GM21528 (cell line): ENCODE data around the gene MAP1LC3B2.

Experiments used
- ATAC-seq: cut with Tn5 transposase; IDR thresholded peaks from one replicate; pipeline ENCODE4 v1.9.1; 2021; ENCODE audit warnings: mild to moderate bottlenecking, moderate library complexity; ENCODE audit not compliant: unreplicated experiment, low FRiP score

MAP1LC3B2 gene

DNA sequence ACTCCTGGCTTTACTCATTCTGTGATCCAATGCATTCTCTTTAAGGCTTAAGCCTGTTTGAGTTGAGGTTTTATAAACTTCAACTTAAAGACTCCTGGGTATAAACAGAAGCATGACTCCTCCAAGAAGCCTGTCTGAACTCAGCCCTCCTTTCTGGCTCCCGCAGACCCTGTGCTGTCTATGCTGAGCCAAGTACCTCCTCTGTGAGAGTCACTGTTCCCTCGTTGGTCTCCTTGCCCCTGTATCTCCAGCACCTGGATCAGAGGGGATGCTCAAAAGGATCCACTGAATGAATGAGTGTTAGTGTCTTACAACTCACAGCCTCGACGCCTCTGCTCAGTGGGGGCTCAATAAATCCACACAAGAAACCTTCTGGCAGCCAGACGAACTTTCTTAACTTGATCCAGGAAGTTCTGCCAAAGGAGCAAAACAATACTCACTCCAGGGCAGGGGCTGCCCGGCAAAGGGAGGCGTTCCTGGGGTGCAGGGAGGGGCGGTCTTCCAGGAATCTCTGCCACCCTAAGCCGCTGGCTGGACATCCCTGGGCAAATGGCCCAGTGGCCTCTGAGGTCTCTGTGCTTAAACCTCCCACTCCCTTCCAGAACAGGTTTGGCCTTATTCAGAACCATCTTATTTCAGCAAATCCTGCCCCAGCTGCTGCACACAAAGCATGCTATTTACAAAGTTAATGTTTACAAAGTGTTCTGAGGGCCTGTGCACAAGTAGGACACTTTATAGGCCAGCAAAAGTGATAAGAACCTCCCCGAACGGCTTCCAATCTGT is 32.9 kb downstream of the MAP1LC3B2 start:
- ATAC-seq: no peak

DNA sequence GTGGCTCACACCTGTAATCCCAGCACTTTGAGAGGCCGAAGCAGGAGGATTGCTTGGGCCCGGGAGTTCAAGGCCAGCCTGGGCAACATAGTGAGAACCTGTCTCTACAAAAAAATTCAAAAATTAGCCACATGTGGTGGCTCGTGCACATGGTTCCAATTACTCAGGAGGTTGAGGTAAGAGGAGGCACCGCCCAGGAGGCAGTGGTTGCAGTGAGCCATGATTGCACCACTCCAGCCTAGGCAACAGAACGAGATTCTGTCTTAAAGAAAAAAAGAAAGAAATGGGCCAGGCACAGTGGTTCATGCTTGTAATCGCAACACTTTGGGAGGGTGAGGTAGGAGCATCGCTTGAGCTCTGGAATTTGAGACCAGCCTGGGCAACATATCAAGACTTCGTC is 33.5 kb downstream of the MAP1LC3B2 start:
- ATAC-seq: no peak

DNA sequence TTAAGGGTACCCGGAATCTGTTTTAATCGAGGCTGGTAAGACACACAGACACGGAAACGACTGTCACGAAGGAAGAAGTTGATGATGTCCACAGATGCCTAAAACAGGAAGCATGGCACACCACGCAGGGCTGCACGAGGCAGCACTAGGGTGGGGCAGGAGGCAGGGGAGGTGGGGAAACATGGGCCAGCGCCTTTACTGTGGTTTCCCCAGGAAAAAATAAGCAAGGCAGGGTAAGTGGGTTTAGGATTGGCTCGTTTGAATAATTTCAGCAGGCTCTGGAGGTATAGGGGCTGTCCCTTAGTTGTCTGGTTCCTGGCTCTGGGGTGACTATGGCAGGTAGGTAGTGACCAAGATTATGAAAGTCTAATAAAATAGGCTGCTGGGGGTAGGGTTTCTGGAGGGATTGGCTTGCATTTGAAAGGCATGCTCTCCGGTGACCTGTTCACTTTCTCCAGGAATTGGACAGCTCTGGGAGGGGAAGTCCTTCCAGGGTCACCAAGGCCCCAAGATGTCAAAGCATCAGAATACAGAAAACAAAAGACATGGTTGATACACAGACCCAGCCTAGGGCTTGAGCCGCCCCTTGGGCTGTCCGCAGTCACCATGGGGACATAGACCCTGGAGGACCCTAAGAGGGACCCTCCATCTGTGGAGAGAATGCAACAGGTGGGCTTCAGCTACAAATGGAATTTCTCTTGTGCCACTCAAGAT is 35.3 kb downstream of the MAP1LC3B2 start:
- no peak for ATAC-seq

GRCh38 chr12:116595186-116595585 is 36.0 kb downstream of the MAP1LC3B2 start:
- ATAC-seq: no peak

DNA sequence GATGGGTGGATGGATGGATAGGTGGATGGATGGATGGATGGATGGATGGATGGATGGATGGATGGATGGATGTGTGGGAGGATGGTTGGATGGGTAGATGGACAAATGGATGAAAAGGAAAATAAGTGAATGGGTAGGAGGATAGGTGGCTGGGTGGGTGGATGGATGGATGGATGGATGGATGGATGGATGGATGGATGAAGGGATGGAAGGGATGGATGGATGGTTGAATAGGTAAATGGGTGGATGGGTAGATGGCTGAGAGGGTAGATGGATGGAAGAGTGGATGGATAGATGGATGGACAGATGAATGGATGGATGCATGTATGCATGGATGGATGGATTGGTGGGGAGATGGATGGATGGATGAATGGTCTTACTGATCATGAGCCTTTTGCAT is 36.5 kb downstream of the MAP1LC3B2 start:
- ATAC-seq: no peak

GRCh38 chr12:116597886-116598285 is 38.7 kb downstream of the MAP1LC3B2 start:
- ATAC-seq: no peak

GRCh38 chr12:116598311-116599284 is 39.4 kb downstream of the MAP1LC3B2 start:
- no peak for ATAC-seq

GRCh38 chr12:116599285-116600136 is 40.3 kb downstream of the MAP1LC3B2 start:
- ATAC-seq: no peak

DNA sequence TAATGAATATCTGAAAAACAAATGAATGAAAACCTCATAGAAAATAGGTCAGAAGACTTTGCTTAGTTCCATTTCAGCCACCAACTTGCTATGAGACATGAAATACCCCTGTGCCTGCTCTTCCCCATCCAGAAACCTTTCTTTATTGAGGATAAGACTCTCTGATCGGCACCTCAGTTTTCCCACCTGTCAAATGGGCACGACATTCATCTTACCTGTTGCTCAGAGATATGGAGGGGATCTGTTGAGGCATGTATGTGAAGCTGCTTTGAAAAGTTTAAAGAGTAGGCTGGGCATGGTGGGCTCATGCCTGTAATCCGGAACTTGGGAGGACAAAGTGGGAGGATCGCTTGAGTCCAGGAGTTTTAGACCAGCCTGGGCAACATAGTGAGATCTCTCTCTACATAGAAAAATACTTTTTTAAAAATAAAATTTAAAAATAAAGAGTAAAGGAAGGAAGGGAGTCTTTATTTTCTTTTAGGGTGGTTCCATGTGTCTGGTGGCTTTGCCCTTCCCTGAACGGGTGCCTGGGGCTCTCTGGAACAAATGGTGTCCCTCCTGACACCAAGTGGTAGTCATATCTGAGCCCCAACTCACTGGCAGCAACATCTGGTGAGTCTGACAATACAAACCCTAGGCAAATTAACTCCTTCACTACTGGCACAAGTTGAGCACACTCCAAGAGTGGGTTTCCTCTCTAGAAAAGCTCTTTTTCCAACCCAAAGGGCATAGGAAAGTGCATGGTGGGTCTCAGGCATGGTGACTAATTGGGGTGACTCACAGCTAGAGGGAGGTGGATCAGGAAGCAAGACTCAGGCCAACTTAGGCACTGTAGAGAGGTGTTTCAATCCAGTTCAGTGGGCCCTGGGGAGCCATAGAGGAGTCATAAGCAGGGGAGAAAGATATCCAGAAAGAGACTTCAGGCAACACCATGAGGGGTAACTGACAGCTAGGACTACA is 42.1 kb downstream of the MAP1LC3B2 start:
- ATAC-seq: no peak

- ATAC-seq: no peak
Measured at GRCh38 chr12:116601933-116602810, 43.0 kb downstream of the MAP1LC3B2 start.

DNA sequence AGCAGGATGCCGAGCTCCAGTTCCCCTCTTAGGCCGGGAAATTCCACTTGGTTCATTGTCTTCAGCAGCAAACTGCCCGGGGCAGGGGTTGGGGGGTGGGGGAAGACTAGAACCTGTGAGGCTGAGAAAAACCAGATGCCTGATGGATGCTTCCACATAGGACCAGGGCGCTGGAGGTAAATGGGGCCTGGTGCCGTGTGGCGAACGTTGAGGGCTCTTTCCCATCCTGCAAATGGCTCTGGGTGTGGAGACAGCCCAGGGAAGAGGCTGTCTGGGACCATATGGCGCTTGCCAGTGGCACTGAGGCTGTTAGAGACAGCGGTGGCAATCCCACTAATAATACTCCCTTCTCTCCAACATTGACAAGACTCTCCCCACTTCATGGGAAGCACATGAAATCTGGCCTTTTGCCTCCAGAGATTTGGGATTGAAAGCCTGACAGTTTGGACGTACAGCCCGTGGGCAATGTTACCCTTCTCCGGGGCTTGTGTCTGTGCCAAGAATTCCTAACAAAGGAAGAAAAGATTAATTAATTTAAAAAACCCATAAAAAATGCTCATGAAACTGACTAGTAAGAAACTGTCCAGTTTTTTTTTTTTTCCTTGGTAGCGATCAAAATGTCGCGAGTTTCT is 44.5 kb downstream of the MAP1LC3B2 start:
- no peak for ATAC-seq

- ATAC-seq: no peak
Measured at GRCh38 chr12:116604178-116604895, 45.2 kb downstream of the MAP1LC3B2 start.

- ATAC-seq: no peak
Measured at GRCh38 chr12:116604951-116605641, 45.9 kb downstream of the MAP1LC3B2 start.

DNA sequence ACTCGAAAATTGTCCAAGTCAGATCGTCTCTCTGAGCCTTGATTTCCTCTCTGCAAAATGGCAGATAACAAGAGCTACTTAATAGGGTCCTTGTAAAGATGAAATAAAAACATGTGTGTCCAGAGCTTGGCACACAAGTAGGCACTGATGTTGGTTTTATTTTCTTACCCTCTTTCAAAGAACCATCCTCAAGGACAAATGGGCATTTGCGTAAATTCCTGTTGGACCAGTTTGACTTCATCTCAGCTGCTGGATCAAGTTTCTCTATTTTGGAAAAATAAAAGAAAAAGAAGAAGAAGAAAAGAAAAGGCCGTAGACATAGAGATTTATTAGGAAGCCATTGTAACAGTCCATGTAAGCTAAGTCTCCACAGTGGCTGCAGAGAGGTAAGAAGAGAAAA is 47.2 kb downstream of the MAP1LC3B2 start:
- ATAC-seq: no peak

GRCh38 chr12:116607039-116607438 is 47.9 kb downstream of the MAP1LC3B2 start:
- no peak for ATAC-seq
